HL-60 (cell line): ENCODE measurements around the gene XPNPEP2.

Experiments
- DNase-seq, 2 experiments: peaks; one replicate each; pipeline ENCODE4 v3.0.0-alpha.2; 2010 to 2020; ENCODE audit warnings: low read depth in 1 of 2, low spot score in 1 of 2
- H3K27ac ChIP-seq: fragments of 250-450 bp; sonication (Bioruptor Pico); replicated peaks from 2 replicates; pipeline ENCODE4 v1.5.1; 2020; ENCODE audit warnings: mild to moderate bottlenecking, moderate library complexity
- H3K27me3 ChIP-seq: fragments of 250-450 bp; sonication (Bioruptor Pico); 2 replicates; pipeline ENCODE4 v1.5.1; 2021; ENCODE audit warnings: mild to moderate bottlenecking, moderate library complexity; ENCODE audit not compliant: insufficient read depth, poor library complexity, severe bottlenecking
- H3K4me3 ChIP-seq: replicated peaks from 2 replicates; pipeline ENCODE4 v1.5.1; 2011; ENCODE audit warnings: mild to moderate bottlenecking, control low read depth, low read length; ENCODE audit not compliant: insufficient read depth
- CTCF ChIP-seq: IDR thresholded peaks from one replicate; pipeline ENCODE4 v1.5.1; 2011; ENCODE audit warnings: low read length, control low read depth, inconsistent platforms; ENCODE audit not compliant: insufficient read depth
- GABPA ChIP-seq: IDR thresholded peaks from 2 replicates; pipeline ENCODE4 v1.6.1; 2012; ENCODE audit warnings: low read depth
- POLR2AphosphoS5 ChIP-seq: IDR thresholded peaks from 2 replicates; pipeline ENCODE4 v1.6.1; 2012; ENCODE audit warnings: low read depth
- REST ChIP-seq: IDR thresholded peaks from 2 replicates; pipeline ENCODE4 v1.6.1; 2012; ENCODE audit warnings: low read depth; ENCODE audit not compliant: insufficient replicate concordance
- SPI1 ChIP-seq: IDR thresholded peaks from 2 replicates; pipeline ENCODE4 v1.6.1; 2012; ENCODE audit warnings: low read depth, mild to moderate bottlenecking, borderline replicate concordance

The XPNPEP2 gene

GRCh38 chrX:129802863-129803262 lies 64.1 kb downstream of the XPNPEP2 start:
- H3K27ac ChIP-seq = no peak overlapping the region
- no peak for TF ChIP-seq GABPA
- TF ChIP-seq SPI1 = no peak
- TF ChIP-seq REST = no peak
- no peak for TF ChIP-seq CTCF
- TF ChIP-seq POLR2AphosphoS5 = no peak
- DNase-seq = no peak
- H3K27me3 ChIP-seq = no peaks in the 10 kb centered on the region
- H3K4me3 ChIP-seq = no peak overlapping the region

- TF ChIP-seq GABPA (no peak), REST (no peak), POLR2AphosphoS5 (no peak), CTCF (no peak), SPI1 (no peak)
- no peak for DNase-seq
- Histone ChIP-seq H3K27ac (no peak overlapping the region), H3K4me3 (no peak overlapping the region), H3K27me3 (no peaks in the 10 kb centered on the region)
Measured at GRCh38 chrX:129804806-129805205, 66.0 kb downstream of the XPNPEP2 start.

GRCh38 chrX:129808158-129808828 lies 69.5 kb downstream of the XPNPEP2 start:
- Histone ChIP-seq H3K4me3 (no peak overlapping the region), H3K27ac (no peak overlapping the region), H3K27me3 (no peaks in the 10 kb centered on the region)
- no peak for DNase-seq
- TF ChIP-seq GABPA = no peak
- no peak for TF ChIP-seq CTCF
- TF ChIP-seq POLR2AphosphoS5 = no peak
- TF ChIP-seq SPI1 = no peak
